Upper lobe of right lung (tissue), 1 donor: ENCODE measurements around the gene OR56A5. TPM values are rescaled to one million over a fixed set of nuclear protein-coding genes. Genes with fewer than 3 reads are reported as not detected.

ENCODE experiments used
- ATAC-seq: fragments of 200-7000 bp; cut with Tn5 transposase; one replicate; pipeline ENCODE4 v1.9.1; 2020; ENCODE audit warnings: mild to moderate bottlenecking, moderate library complexity
- DNase-seq: peaks from one replicate; pipeline ENCODE4 v3.0.0-alpha.2; 2020
- H3K27ac ChIP-seq: fragments of 200-600 bp; one replicate; pipeline ENCODE4 v1.8.0; 2022
- H3K27me3 ChIP-seq: fragments of 200-600 bp; one replicate; pipeline ENCODE4 v1.8.0; 2022; ENCODE audit warnings: mild to moderate bottlenecking
- H3K36me3 ChIP-seq: fragments of 200-600 bp; one replicate; pipeline ENCODE4 v1.8.0; 2022
- H3K4me1 ChIP-seq: fragments of 200-600 bp; one replicate; pipeline ENCODE4 v1.8.0; 2022
- H3K4me3 ChIP-seq: fragments of 200-600 bp; one replicate; pipeline ENCODE4 v1.8.0; 2022; ENCODE audit warnings: mild to moderate bottlenecking
- H3K9me3 ChIP-seq: fragments of 200-600 bp; one replicate; pipeline ENCODE4 v1.8.0; 2022
- intact Hi-C: fragments of 100-400 bp; cut with DNase I; formaldehyde crosslinking; loops from one replicate; pipeline ENCODE4 v1.11.0; 2022
- total RNA-seq: library from RNA; stranded (reverse); fragmentation: NEBNext Ultra II Directional; extraction: Animal tissue kit (Norgen Biotek cat#: 25700); gene quantifications from one replicate; pipeline ENCODE4 v1.2.1, GENCODE V29; 2021
- TF ChIP-seq, protein P1 (sequence below): fragments of 200-600 bp; IDR thresholded peaks from one replicate; pipeline ENCODE4 v1.8.0; 2022; ENCODE audit warnings: antibody characterized with exemption
- donor health status: DM: no; HTN: yes; CAD: no; lungs with severe emphysema.

Gene OR56A5
- total RNA-seq, 1 donor from 2014 or later, result not detected

DNA sequence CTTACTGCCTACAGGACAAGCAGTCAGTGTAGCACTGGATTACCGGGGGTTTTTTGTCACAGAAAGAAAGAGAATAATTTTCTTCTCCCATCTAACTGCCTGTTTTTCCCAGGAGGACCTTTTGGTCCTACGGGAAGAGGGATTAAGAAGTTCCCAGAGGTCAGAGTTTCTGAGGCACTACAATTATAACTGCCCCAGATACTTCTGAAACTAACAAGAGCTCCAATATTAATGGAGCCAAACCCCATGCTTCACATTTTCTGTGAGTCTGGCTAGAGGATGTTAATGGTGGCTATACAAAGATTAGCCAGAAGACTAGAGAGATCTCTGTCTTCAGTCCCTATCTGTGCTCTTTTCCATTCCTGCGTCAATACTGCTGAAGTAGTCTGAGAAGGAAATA, 26.3 kb downstream of the OR56A5 start, which contains the start of gene OR56A3:
TSS of gene OR56A3 (plus strand) at position 301 of the 400 bp plus-strand sequence. CDS start 5,096 bp downstream, outside the sequence.
- Histone ChIP-seq H3K4me1 (no peaks in the 10 kb centered on the region), H3K36me3 (no peaks in the 10 kb centered on the region), H3K9me3 (no peaks in the 10 kb centered on the region), H3K4me3 (no peak within 1 kb of the TSS), H3K27me3 (no peaks in the 10 kb centered on the region), H3K27ac (no peak within 1 kb of the TSS)
- DNase-seq (no peak), ATAC-seq (no peak)
- TF ChIP-seq, protein P1, sequence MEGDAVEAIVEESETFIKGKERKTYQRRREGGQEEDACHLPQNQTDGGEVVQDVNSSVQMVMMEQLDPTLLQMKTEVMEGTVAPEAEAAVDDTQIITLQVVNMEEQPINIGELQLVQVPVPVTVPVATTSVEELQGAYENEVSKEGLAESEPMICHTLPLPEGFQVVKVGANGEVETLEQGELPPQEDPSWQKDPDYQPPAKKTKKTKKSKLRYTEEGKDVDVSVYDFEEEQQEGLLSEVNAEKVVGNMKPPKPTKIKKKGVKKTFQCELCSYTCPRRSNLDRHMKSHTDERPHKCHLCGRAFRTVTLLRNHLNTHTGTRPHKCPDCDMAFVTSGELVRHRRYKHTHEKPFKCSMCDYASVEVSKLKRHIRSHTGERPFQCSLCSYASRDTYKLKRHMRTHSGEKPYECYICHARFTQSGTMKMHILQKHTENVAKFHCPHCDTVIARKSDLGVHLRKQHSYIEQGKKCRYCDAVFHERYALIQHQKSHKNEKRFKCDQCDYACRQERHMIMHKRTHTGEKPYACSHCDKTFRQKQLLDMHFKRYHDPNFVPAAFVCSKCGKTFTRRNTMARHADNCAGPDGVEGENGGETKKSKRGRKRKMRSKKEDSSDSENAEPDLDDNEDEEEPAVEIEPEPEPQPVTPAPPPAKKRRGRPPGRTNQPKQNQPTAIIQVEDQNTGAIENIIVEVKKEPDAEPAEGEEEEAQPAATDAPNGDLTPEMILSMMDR, result no peak
- intact Hi-C loops, result no loop called here

GRCh38 chr11:5940748-5941147, 27.5 kb downstream of the OR56A5 start:
- H3K27me3 ChIP-seq, result no peaks in the 10 kb centered on the region
- ATAC-seq (no peak), DNase-seq (no peak)
- H3K27ac ChIP-seq, result no peak overlapping the region
- intact Hi-C loops, result no loop called here
- H3K4me1 ChIP-seq, result no peaks in the 10 kb centered on the region
- TF ChIP-seq, protein P1, result no peak
- H3K4me3 ChIP-seq, result no peak overlapping the region
- no peaks in the 10 kb centered on the region for H3K36me3 ChIP-seq
- no peaks in the 10 kb centered on the region for H3K9me3 ChIP-seq

DNA sequence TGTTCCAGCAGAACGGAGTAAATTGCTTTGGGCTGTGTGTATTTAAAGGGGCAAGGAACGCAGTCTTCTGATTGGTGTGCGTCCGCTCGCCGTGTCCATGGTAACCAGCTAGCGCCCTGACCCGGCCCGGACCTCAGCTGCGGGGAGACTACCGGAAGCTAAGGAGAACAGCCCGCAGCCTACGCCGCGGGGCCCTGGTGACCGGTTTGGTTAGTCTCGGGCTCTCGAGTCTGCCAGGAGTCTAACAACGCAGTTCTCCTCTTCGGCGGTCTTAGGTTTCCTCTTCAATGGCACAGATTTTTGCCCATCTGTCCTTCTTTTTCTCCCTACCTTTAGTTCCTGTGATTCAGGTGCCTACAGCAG, 29.7 kb downstream of the OR56A5 start:
- no peaks in the 10 kb centered on the region for H3K27me3 ChIP-seq
- intact Hi-C loops, result no loop called here
- no peak overlapping the region for H3K27ac ChIP-seq
- ATAC-seq (no peak), DNase-seq (no peak)
- TF ChIP-seq, protein P1, result no peak
- H3K36me3 ChIP-seq, result no peaks in the 10 kb centered on the region
- no peaks in the 10 kb centered on the region for H3K9me3 ChIP-seq
- no peaks in the 10 kb centered on the region for H3K4me1 ChIP-seq
- no peak overlapping the region for H3K4me3 ChIP-seq

DNA sequence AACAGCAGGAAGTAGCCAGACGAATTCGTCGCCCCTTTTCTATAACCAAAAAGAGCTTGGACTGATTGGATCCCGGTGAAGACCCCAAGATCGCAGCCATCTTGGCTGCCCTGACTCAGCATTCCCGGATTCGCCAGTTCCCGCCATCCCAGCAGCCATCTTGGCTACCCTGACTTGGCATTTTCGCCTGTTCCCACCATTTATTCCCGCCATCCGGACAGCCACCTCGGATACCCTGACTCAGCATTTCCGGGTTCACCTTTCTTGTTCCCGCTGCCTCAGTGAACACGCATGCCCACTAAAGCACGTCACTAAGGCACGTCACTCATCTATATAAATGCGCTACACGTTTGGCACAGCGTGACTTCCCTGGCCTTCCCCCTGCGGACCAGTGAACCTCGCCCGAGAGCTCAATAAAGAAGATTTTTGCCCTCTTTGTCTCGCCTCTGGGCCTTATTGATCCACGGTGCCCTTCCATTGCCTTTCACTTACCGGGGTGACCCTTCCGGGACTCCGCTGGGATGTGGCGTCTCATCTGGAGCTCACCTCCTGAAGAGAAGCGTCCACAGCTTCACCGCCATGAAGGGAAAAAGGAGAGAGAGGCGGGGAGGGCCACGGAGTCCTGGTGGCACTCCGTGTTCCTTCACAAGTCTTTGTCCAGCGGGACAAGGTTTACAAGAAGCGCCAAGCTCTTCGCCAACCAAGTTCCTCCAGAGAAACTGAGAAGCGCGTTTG, 30.3 kb downstream of the OR56A5 start:
- Histone ChIP-seq H3K27ac (no peak overlapping the region), H3K9me3 (no peaks in the 10 kb centered on the region), H3K4me3 (no peak overlapping the region), H3K36me3 (no peaks in the 10 kb centered on the region), H3K27me3 (no peaks in the 10 kb centered on the region), H3K4me1 (no peaks in the 10 kb centered on the region)
- TF ChIP-seq, protein P1, result no peak
- intact Hi-C loops, result no loop called here
- ATAC-seq (no peak), DNase-seq (no peak)

DNA sequence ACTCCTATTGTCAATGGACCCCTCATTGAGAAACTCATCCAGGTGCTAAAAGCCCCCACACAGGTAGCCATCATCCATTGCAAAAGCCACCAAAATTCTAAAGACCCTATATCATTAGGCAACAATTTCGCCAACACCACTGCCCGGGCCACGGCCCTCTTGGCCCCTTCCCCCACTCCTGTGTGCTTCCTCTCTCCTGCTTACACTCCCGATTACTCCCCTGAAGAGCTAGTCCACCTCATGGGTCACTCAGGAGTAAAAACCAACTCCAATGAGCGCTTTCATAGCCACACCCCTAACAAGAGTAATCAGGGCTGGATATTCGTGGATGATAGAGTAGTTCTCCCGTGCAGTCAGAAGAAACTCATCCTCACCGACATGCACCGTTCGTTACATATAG, 35.2 kb downstream of the OR56A5 start:
- intact Hi-C loops, result no loop called here
- TF ChIP-seq, protein P1, result no peak
- ATAC-seq (no peak), DNase-seq (no peak)
- Histone ChIP-seq H3K9me3 (no peaks in the 10 kb centered on the region), H3K4me3 (no peak overlapping the region), H3K36me3 (no peaks in the 10 kb centered on the region), H3K4me1 (no peaks in the 10 kb centered on the region), H3K27me3 (no peaks in the 10 kb centered on the region), H3K27ac (no peak overlapping the region)

DNA sequence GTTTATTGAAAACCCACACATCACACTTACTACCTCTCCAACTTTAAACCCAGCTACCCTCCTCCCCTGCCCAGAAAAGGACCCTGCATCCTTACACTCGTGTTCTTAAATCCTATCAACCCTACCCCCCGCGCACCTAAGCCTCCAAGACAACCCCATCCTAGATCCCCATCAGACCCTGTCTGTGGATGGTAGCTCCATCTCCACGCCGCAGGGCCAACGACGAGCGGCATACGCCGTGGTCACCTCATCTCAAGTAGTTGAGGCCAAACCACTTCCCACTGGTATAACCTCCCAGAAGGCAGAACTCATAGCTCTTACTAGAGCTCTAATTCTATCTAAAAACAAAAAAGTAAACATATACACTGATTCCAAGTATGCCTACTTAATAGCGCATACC, 35.6 kb downstream of the OR56A5 start:
- DNase-seq, result no peak

More for the DNA sequence above, 35.6 kb downstream of the OR56A5 start:
- Histone ChIP-seq H3K9me3 (no peaks in the 10 kb centered on the region), H3K36me3 (no peaks in the 10 kb centered on the region), H3K27ac (no peak overlapping the region), H3K4me3 (no peak overlapping the region), H3K4me1 (no peaks in the 10 kb centered on the region), H3K27me3 (no peaks in the 10 kb centered on the region)
- intact Hi-C loops, result no loop called here
- TF ChIP-seq, protein P1, result no peak
- ATAC-seq, result no peak
